ENCODE measurements around the gene SLC27A6. TPM values are rescaled to one million over a fixed set of nuclear protein-coding genes. Genes with fewer than 3 reads are reported as not detected.
"Not testable (repeated sequence)": the region's sequence is repeated elsewhere in the genome, so short reads cannot be mapped to it uniquely, and the experiment has no call there.

SLC27A6 gene
- polyA plus RNA-seq, 3 donors: 1.2 to 1.7 (median 1.6) TPM

DNA sequence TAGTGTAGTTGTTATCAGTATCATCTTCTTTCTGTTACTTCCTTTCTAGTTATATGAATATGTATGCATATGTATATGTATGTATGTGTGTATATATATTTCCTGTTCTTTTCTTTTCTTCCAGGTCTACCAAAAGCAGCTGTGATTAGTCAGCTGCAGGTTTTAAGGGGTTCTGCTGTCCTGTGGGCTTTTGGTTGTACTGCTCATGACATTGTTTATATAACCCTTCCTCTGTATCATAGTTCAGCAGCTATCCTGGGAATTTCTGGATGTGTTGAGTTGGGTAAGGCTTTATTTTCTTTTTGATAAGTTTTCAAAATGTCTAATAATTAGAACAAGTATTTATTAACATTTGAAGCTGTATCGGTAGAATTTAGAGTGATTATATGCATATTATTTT lies 23.2 kb downstream of the SLC27A6 start:
- no peak for DNase-seq

DNA sequence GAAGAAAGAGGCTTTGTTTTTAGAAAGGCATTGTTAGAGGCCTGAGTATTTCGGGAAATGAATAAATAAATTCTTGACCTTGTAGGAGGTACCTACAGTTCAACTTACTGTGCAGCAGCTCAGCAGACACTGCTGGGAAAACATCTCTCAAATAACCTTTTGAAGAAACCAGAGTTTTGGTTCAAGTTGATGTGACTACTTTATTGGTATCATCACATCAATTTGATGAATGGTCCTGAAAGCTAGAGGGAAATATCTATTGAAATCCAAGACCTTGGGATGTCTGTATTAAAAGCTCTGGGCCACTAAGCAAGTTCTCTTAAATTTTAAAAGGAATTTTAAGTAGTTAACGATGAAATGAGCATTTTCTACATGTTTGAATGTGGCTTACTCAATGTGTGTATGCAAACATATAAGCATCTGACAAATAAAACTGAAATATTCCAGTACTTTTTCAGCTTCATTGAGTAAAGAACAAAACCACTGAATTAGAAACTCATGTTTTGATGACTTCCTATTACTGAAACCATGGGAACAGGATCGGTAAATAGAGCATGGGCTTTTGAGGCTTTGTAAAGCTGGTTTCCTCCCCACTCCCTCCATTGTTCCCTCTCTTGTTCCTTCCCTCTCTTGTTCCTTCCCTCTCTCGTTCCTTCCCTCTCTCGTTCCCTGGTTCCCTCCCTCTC lies 36.7 kb downstream of the SLC27A6 start:
- peak; percentile 49 for DNase-seq

DNA sequence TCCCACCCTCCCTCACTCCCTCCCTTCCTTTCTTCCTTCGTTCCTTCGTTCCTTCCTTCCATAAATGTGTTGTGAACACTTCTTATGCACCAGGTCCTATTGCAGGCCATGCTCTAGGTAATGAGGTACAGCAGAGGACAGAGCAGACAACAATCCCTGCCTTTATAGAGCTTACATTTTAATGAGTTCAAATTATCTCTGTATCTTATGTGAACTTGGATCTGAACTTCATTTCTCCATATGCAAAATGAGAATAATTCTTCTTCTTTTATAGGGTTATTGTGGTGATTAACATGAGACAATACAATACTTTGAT lies 37.2 kb downstream of the SLC27A6 start:
- DNase-seq: no peak

DNA sequence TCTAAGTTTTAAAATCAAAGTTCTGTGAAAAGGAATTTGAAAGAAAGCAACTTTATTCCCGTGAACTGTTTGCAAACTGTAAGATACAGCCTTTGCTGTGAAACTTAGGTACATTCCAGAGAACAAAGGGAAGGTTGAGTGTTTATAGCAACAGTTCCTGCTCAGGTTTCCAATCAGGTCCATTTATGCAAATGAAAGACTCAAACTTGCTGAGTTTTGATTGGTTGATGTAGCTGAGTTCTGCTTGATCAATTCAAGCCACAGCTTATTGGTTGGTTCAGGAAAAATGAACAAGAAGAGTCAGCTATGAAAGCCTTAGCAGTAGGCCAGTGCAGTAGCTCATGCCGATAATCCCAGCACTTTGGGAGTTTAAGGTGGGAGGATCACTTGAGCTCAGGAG lies 37.9 kb downstream of the SLC27A6 start:
- DNase-seq: no peak

DNA sequence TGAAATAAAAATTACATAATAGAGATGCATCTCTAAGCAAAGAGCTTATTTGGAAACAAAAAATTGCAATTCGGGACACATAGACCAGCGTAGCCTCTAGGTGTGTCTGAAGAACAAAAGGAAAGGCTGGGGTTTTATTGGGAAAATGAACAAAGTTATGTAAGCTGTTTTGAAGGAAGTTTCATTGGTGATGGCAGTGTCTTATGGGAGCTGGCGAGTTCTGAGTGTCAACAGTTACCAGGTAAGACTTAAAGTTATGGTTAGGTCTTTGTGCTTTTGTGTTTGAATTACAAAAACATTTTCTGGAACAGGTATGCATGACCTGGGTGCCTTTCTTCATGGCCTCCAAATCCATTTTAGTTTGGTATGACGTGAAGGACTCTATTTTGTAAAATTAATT lies 48.9 kb downstream of the SLC27A6 start:
- no peak for DNase-seq

DNA sequence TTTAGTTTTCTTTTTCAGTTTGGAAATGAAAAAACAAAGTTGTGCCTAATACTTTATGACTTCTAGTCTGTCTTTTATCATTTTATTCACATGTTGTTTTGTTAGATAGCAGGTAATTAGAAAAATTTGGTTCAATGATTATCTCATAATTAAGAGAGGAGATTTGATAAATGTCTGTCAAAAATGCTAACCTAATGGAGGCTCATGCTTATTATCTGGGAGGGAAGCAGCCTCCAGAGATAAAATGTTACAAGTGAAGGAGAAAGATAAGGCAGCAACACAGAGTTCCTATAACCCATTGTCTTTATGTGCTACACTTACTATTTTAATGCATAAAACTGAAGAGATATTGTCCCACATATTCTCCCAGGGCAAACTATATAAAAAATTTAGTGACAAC lies 53.5 kb downstream of the SLC27A6 start:
- DNase-seq: no peak

DNA sequence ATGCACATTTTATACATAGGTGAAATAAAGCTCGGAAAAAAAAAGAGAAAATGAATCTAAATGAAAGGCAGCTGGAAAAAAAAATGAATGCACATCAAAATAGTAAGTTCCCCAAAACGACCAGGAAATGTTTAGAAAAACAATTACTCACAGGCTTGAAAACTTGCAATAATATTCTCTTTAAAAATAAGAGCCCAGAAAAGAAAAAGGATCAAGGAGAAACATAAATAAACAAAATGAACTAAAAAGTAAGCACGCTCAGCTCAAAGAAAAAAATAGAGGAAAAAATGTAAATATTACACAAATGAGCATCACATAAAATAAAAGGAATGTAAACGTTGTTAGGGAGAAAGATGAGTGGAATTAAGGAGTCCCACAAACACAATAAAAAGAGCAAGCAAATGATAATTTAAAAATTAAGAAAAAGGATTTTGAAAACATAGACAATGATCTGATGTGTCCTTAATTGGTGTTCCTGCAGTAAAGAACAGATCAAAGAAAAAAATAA lies 54.2 kb downstream of the SLC27A6 start:
- no peak for DNase-seq

DNA sequence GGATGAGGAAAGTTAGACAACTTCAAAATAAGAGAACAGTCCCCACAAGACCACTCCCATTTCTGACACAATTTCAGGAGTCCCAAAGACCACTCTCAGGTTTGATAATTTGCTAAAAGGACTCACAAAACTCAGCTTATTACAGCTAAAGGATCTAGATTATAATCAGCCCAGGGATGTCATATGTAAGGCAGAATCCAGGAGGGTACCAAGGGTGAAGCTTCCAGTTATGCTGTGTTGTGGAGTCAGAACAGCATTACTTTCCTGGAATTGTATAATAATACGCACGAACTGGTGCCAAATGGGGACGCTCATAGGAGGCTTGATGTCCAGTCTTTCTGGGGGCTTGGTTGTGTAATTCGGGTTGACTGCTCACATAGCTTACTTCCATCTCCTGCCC lies 55.4 kb downstream of the SLC27A6 start:
- DNase-seq: no peak

DNA sequence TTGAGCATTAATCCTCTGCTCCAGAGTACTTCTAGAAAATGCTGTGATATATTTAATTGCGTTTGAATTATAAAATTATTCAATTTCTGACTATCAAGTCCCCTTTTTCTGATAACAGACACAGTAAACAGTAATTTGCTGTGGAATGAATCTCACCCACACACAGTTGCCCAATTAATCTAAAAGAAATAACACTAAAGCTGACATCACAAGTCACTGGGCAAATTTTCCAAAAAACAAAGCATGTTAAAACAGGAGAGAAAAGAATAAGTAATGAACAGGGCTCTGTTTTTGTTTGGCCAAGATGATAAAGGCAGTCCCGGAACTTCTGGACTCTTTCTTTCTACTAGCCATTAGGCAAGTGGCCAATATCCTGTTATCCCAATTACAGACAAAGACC lies 56.5 kb downstream of the SLC27A6 start:
- DNase-seq: no peak

DNA sequence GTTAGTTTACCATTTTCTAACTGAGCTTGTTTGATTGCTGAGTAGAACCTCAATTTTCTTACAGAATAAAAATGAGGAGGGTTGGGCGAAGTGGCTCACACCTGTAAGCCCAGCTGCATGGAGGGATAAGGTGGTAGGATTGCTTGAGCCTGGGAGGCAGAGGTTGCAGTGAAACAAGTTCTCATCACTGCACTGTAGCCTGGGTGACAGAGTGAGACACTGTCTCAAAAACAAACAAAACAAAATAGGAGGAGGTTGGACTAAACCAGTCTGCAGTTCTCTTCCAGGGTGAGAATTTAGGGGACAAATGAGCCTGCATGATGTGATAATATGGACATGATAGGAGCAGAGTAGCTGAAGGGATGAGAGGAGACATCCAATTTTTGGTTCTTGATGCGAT lies 57.3 kb downstream of the SLC27A6 start:
- no peak for DNase-seq

DNA sequence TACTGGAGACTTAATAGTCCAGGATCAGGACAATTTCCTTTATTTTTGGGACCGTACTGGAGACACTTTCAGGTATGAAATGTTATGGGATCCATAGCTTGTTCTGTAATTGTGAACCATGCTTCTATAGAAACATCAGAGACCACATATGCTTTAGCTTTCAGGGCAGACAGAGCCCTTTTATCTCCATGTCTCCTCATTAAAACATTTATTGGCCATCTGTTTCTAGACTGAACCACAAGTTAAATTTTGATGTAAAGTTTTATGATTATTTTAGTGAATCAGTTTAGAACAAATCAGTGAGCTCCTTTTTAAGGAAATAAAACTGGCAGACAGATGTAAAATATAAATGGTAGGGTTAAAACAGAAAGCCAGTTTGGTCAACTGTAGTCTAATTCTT lies 62.0 kb downstream of the SLC27A6 start:
- DNase-seq: no peak

DNA sequence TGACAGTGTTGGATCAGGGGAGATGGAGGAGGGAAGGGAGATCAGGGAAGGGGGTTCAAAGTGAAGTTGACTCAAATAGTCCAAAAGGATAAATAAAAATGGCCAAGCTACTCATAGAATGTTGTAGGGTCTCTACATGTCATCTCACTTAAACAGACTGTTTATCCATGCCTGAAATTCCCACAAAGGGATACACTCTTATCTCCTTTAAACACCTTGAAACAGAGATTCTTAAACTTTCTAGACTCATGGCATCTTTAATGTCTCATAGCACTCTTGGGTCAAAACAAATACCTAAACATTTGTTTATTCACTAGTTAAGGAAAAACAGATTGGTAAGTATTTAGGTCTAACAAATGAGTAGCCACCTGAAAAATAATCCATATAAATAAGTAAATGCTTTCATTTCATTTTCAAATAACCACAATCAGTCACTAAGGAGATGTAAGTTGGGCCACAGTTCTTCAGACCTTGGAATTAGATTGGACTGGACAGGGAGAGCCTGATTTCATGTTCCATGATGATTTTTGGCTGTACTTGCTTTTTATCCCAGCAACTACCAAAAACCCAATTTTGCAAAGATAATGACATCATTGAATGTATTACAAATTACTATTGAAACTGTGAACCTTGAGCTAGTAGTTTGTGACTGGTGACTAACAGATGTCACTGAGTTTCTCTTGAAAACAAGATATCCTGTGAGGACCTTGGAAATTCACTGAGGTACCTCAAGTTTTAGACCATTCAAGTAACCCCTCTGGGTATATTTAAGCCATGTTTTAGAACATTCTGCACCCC lies 66.8 kb downstream of the SLC27A6 start:
- no peak for DNase-seq

DNA sequence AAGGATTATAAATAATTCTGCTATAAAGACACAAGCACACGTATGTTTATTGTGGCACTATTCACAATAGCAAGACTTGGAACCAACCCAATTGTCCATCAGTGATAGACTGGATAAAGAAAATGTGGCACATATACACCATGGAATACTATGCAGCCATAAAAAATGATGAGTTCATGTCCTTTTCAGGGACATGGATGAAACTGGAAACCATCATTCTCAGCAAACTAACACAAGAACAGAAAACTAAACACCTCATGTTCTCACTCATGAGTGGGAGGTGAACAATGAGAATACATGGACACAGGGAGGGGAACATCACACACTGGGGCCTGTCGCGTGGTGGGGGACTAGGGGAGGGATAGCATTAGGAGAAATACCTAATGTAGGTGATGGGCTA lies 71.0 kb downstream of the SLC27A6 start:
- not testable (repeated sequence) for DNase-seq

DNA sequence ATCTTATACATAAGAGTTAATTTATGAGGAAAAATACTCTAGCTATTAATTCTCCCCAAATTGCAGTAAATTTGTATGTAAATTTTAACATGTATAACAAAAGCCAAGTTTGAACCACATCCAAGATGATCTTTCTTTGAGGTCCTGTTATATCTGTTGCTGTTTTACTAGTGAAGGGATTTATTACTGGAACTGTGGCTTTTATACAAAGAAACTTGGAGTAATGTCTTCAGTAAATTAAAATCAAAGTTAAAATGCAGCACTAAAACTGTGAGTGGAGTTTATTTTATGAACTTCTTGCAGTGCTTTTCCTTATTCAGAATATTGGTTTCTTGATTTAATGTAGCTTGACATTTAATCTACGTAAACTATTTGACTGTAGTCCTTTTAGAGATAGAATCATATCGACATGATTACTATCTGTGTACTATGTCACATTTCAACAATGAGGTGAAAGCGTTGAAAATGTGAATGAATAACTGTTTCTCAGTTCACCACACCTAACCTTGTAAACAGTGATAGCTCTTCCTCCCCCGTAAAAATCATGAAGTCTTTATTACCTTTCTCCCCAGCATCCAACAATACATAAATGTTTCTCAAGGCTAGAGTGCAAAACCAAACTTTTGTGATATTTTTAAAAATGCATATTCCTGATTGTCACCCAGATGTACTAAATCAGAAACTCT lies 76.1 kb downstream of the SLC27A6 start:
- DNase-seq: peak; percentile 66

DNA sequence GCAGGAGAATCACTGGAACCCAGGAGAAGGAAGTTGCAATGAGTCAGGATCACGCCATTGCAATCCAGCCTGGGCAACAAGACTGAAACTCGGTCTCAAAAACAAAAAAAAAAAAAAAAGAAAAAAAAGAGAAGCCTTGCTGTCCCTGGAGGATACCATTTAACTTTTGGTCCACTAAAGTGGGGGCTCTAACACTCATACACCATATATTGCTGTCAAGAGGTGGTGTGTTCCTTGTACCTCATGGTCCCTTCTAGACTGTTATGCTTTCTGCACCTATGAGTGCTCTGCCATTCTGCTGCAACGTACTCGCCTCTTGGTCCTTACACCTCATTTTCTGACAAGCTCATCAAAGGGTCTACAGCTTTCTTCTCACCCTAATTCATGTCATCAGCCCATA lies 77.0 kb downstream of the SLC27A6 start:
- DNase-seq: no peak

DNA sequence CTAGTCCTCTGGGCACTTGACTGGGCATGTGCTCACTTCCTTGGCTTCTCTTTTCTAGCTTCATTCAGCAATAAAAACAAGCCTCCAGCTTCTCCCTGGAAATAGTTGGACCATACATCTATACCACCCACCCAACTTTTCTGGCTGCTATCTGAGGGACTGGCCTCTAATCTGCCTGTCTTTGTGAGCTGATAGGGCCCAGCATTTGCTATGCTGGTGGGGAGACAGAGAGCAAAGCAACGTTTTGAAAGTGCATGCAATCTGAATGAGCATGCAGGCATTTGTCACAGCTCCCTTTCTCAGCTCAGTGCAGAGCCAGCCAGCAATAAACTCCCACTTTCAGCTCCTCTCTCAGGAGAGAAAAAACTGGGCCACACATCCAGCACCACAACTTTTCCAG lies 78.6 kb downstream of the SLC27A6 start:
- DNase-seq: no peak

DNA sequence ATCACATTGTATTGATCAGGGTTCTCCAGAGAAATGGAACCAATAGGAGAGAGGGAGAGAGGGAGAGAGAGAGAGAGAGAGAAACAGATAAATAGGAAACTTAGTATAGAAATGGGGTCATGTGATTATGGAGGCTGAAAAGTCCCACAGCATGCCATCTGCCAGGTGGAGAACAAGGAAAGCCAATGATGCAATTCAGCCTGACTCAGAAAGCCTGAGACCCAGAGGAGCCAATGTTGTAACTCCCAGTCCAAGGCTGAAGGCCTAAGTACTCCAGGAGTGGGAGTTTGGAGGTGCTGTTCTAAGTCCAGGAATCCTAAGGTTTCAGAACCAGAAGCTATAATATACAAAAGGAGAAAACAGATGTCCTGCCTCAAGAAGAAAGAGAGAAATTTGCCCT lies 80.9 kb downstream of the SLC27A6 start:
- DNase-seq: no peak

DNA sequence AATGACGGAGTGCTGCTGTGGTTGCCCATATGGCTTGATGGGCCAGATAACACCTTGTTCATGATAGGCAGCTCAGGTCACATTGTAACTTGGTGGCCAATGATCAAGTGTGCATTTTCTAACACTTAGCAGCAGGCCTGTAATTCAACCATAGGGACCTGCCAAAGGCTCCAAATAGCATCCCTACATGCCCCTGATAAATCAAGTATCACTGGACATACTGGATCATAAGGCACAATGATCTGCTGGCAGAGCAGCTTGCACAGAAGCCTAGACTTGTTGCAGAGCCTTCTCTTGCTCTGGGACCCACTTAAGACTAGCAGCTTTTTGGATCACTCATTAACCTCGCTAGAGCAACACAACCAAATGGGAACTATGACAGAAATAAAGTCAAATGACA lies 83.2 kb downstream of the SLC27A6 start:
- DNase-seq: no peak

DNA sequence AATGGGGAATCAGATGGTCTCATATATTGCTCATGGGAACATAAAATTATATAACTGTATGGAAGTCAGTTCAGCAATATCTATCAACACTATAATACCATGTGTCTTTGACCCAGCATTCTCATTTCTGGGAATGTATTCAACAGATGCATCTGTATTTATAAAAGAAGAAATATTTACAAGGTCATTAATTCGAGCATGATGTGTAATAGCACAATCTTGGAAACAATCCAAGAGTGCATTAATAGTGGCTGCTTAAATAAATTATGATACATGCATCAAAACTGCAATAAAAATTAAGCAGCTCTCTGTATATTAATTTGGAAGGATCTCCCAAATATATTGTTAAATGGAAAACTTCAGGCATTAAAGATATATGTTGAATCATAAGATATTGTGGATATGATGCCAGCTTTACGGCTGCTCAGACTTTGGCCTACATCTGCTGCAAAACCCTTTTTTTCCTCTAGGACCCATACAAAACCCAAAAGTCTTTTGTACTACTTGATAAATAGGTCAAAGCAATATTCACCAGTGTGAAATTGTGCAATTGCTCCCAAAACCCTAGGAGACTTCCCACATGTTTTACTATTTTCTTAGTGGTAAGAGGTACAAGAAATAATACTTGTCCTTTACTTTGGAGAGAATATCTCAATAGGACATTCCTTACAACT lies 84.0 kb downstream of the SLC27A6 start:
- DNase-seq: peak; percentile 40

DNA sequence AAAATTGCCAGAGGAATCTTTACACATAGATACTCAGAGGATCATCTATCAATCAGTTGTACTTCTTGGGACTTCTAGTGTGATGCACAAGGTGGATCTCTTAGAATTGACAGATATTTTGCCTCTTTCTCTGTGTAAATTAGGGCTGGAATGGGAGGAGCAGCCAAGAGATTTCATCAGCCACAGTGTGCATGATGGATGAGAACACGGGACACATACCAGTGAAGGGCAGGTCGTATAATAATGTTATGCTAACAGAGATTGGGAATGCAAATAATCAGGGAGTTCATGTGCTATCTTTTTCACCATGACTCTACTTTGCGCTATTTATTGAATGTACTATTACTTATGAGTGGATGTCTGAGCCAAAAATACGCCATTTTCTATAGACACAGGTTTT lies 86.0 kb downstream of the SLC27A6 start:
- DNase-seq: no peak

DNA sequence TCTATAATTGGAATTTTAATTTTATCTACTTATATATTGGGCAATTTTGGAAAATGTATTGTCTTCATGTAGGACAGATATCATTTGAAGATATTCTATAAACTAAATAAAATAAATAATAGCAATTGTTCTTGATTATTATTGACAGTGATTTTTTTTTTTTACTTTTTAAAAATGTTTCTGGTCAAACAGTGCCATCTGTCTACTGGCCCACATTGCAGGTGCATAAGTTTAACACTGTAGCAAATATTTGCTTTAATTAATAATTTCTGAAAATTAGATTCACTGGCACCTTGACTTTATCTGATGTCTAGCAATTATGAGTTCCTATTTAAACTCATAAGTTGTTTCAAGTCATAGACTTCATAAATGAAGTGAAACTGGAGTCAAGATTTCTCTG lies 88.2 kb downstream of the SLC27A6 start:
- no peak for DNase-seq

DNA sequence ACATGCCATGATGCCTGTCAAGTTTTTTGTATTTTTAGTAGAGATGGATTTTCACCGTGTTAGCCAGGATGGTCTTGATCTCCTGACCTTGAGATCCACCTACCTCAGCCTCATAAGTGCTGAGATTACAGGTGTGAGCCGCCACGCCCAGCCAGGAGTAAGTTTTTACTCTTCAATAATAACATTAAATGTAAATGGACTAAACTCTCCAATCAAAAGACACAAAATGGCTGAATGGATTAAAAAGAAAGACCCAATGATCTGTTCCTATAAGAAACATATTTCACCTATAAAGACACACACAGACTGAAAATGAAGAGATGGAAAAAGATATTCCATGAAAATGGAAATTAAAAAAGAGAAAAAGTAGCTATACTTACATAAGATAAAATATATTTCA lies 92.0 kb downstream of the SLC27A6 start:
- DNase-seq: no peak

DNA sequence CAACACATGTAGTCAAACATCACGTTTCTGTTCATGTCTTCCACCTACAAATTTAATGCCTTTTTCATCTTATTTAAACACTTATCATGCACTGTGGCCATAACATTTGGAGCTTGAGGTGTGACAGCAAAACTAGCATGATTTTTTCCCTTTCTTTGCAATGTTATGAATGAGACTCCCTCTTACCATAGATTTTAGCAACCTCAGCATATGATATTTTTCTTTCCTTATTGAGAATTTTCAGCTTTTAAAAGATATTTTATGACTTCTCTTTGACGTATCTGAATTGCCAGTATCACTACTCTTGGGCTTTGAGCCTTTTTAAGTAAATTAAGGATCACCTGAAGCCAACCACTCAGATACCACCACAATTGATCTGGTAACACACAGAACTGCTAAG lies 96.6 kb downstream of the SLC27A6 start:
- DNase-seq: no peak
